ENCODE measurements around the gene SLC9A7. TPM values are rescaled to one million over a fixed set of nuclear protein-coding genes. Genes with fewer than 3 reads are reported as not detected.
"Not testable (repeated sequence)": the region's sequence is repeated elsewhere in the genome, so short reads cannot be mapped to it uniquely, and the experiment has no call there.

The SLC9A7 gene
- polyA plus RNA-seq, 3 donors from 2014 or later, result 1.0 to 2.0 (median 1.3) TPM

GRCh38 chrX:46737462-46737861, 21.5 kb downstream of the SLC9A7 start:
- Mint-ChIP-seq H3K36me3 (no peaks in the 10 kb centered on the region), H3K9me3 (peaks cover 4 to 12% (median 10%) of the 10 kb centered on the region in 6 donors)
- DNase-seq, result no peak

GRCh38 chrX:46737041-46737440, 21.9 kb downstream of the SLC9A7 start:
- Mint-ChIP-seq H3K36me3 (no peaks in the 10 kb centered on the region), H3K4me3 (no peak overlapping the region), H3K4me1 (no peaks in the 10 kb centered on the region), H3K27ac (no peak overlapping the region), H3K27me3 (ENCODE audit: low read depth in 3 of 3) (peaks cover 0 to 8% (median 0%) of the 10 kb centered on the region in 3 donors), H3K9me3 (peaks cover 4 to 12% (median 10%) of the 10 kb centered on the region in 6 donors)
- no peak for DNase-seq

More at GRCh38 chrX:46737462-46737861, 21.5 kb downstream of the SLC9A7 start:
- Mint-ChIP-seq H3K27ac (no peak overlapping the region), H3K4me3 (no peak overlapping the region), H3K4me1 (no peaks in the 10 kb centered on the region), H3K27me3 (ENCODE audit: low read depth in 3 of 3) (peaks cover 0 to 10% (median 0%) of the 10 kb centered on the region in 3 donors)

GRCh38 chrX:46735622-46736021, 23.3 kb downstream of the SLC9A7 start:
- peaks cover 0 to 8% (median 2%) of the 10 kb centered on the region in 3 donors for H3K27me3 Mint-ChIP-seq (ENCODE audit: low read depth in 3 of 3)
- no peak overlapping the region for H3K27ac Mint-ChIP-seq
- H3K4me3 Mint-ChIP-seq, result no peak overlapping the region
- H3K4me1 Mint-ChIP-seq, result no peaks in the 10 kb centered on the region
- no peaks in the 10 kb centered on the region for H3K36me3 Mint-ChIP-seq
- no peak for DNase-seq
- H3K9me3 Mint-ChIP-seq, result peaks cover 4 to 12% (median 10%) of the 10 kb centered on the region in 6 donors

GRCh38 chrX:46733226-46733625, 25.7 kb downstream of the SLC9A7 start:
- Mint-ChIP-seq H3K36me3 (no peaks in the 10 kb centered on the region), H3K27ac (no peak overlapping the region), H3K4me1 (no peaks in the 10 kb centered on the region), H3K9me3 (peaks cover 4 to 12% (median 10%) of the 10 kb centered on the region in 6 donors), H3K27me3 (ENCODE audit: low read depth in 3 of 3) (peaks cover 0 to 6% (median 3%) of the 10 kb centered on the region in 3 donors), H3K4me3 (no peak overlapping the region)
- DNase-seq, result no peak

GRCh38 chrX:46730765-46731164, 28.2 kb downstream of the SLC9A7 start:
- Mint-ChIP-seq H3K4me1 (no peaks in the 10 kb centered on the region), H3K36me3 (no peaks in the 10 kb centered on the region), H3K9me3 (peaks cover 0 to 4% (median 3%) of the 10 kb centered on the region in 6 donors), H3K27me3 (ENCODE audit: low read depth in 3 of 3) (peaks cover 0 to 4% (median 4%) of the 10 kb centered on the region in 3 donors), H3K27ac (no peak overlapping the region), H3K4me3 (no peak overlapping the region)
- DNase-seq, result no peak

GRCh38 chrX:46727441-46727840, 31.5 kb downstream of the SLC9A7 start:
- no peaks in the 10 kb centered on the region for H3K36me3 Mint-ChIP-seq
- DNase-seq, result no peak
- H3K27me3 Mint-ChIP-seq (ENCODE audit: low read depth in 3 of 3), result peaks cover 0 to 4% (median 4%) of the 10 kb centered on the region in 3 donors
- H3K9me3 Mint-ChIP-seq, result no peaks in the 10 kb centered on the region
- no peak overlapping the region for H3K27ac Mint-ChIP-seq
- H3K4me1 Mint-ChIP-seq, result no peaks in the 10 kb centered on the region
- no peak overlapping the region for H3K4me3 Mint-ChIP-seq

- DNase-seq, result not testable (repeated sequence)
Observed at GRCh38 chrX:46723569-46723927, 35.4 kb downstream of the SLC9A7 start.

GRCh38 chrX:46722742-46723568, 36.0 kb downstream of the SLC9A7 start:
- Mint-ChIP-seq H3K9me3 (no peaks in the 10 kb centered on the region), H3K27me3 (ENCODE audit: low read depth in 3 of 3) (peaks cover 0 to 3% (median 1%) of the 10 kb centered on the region in 3 donors), H3K36me3 (no peaks in the 10 kb centered on the region), H3K27ac (no peak overlapping the region), H3K4me3 (no peak overlapping the region), H3K4me1 (no peaks in the 10 kb centered on the region)
- no peak for DNase-seq

More at GRCh38 chrX:46723569-46723927, 35.4 kb downstream of the SLC9A7 start:
- H3K9me3 Mint-ChIP-seq; H3K4me3 Mint-ChIP-seq; H3K36me3 Mint-ChIP-seq; H3K4me1 Mint-ChIP-seq; H3K27ac Mint-ChIP-seq; H3K27me3 Mint-ChIP-seq (ENCODE audit: low read depth in 3 of 3): not testable (repeated sequence)

- H3K4me3 Mint-ChIP-seq, result no peak overlapping the region
Observed at GRCh38 chrX:46716796-46717195, 42.1 kb downstream of the SLC9A7 start.

GRCh38 chrX:46715997-46716396, 42.9 kb downstream of the SLC9A7 start:
- Mint-ChIP-seq H3K27ac (no peak overlapping the region), H3K27me3 (ENCODE audit: low read depth in 3 of 3) (peaks cover 0 to 15% (median 1%) of the 10 kb centered on the region in 3 donors), H3K9me3 (peaks cover 0 to 2% (median 0%) of the 10 kb centered on the region in 6 donors), H3K4me1 (no peaks in the 10 kb centered on the region), H3K36me3 (no peaks in the 10 kb centered on the region), H3K4me3 (no peak overlapping the region)
- DNase-seq, result no peak

More at GRCh38 chrX:46716796-46717195, 42.1 kb downstream of the SLC9A7 start:
- H3K36me3 Mint-ChIP-seq, result no peaks in the 10 kb centered on the region
- H3K27me3 Mint-ChIP-seq (ENCODE audit: low read depth in 3 of 3), result peaks cover 0 to 15% (median 1%) of the 10 kb centered on the region in 3 donors
- no peak overlapping the region for H3K27ac Mint-ChIP-seq
- H3K4me1 Mint-ChIP-seq, result no peaks in the 10 kb centered on the region
- DNase-seq, result no peak
- H3K9me3 Mint-ChIP-seq, result peaks cover 0 to 2% (median 0%) of the 10 kb centered on the region in 6 donors

- Mint-ChIP-seq H3K9me3 (peaks cover 0 to 2% (median 0%) of the 10 kb centered on the region in 6 donors), H3K27me3 (ENCODE audit: low read depth in 3 of 3) (peaks cover 0 to 15% (median 0%) of the 10 kb centered on the region in 3 donors), H3K36me3 (no peaks in the 10 kb centered on the region), H3K4me1 (no peaks in the 10 kb centered on the region), H3K27ac (no peak overlapping the region), H3K4me3 (no peak overlapping the region)
- no peak for DNase-seq
Observed at GRCh38 chrX:46715530-46715929, 43.4 kb downstream of the SLC9A7 start.

GRCh38 chrX:46713672-46714490, 45.0 kb downstream of the SLC9A7 start:
- no peak overlapping the region for H3K4me3 Mint-ChIP-seq
- no peak for DNase-seq
- no peaks in the 10 kb centered on the region for H3K36me3 Mint-ChIP-seq
- peaks cover 0 to 15% (median 0%) of the 10 kb centered on the region in 3 donors for H3K27me3 Mint-ChIP-seq (ENCODE audit: low read depth in 3 of 3)
- peaks cover 0 to 2% (median 0%) of the 10 kb centered on the region in 6 donors for H3K9me3 Mint-ChIP-seq
- no peak overlapping the region for H3K27ac Mint-ChIP-seq
- no peaks in the 10 kb centered on the region for H3K4me1 Mint-ChIP-seq

GRCh38 chrX:46712764-46713163, 46.2 kb downstream of the SLC9A7 start:
- Mint-ChIP-seq H3K36me3 (no peaks in the 10 kb centered on the region), H3K4me1 (no peaks in the 10 kb centered on the region), H3K9me3 (peaks cover 0 to under 1% (median 0%) of the 10 kb centered on the region in 6 donors), H3K4me3 (no peak overlapping the region), H3K27me3 (ENCODE audit: low read depth in 3 of 3) (peaks cover 0 to 12% (median 0%) of the 10 kb centered on the region in 3 donors), H3K27ac (no peak overlapping the region)
- DNase-seq, result no peak
